Measurements from ENCODE around the gene ZNF648. TPM values are rescaled to one million over a fixed set of nuclear protein-coding genes. Genes with fewer than 3 reads are reported as not detected.

Gene ZNF648
- total and polyA plus RNA-seq, 4 donors, result 0.32 to 3.1 (median 0.70) TPM

GRCh38 chr1:182060877-182061276 lies 635 bp downstream of the ZNF648 start:
- no peak for DNase-seq (ENCODE audit: low read depth in 4 of 6, low spot score in 6 of 6)
- no peak overlapping the region for H3K27ac ChIP-seq (ENCODE audit: low read depth, low read length)
- H3K9me3 ChIP-seq (ENCODE audit: control insufficient read depth, insufficient read depth, low read length), result peaks cover 3% of the 10 kb centered on the region
- H3K4me3 ChIP-seq (ENCODE audit: low read depth, low read length), result no peak overlapping the region
- no peaks in the 10 kb centered on the region for H3K36me3 ChIP-seq (ENCODE audit: control insufficient read depth, insufficient read depth, low read length)
- 85% methylated on average over 6 of the region's 6 CpGs for WGBS (ENCODE audit: insufficient coverage)
- H3K27me3 ChIP-seq (ENCODE audit: control insufficient read depth, insufficient read depth, low read length), result peaks cover 13% of the 10 kb centered on the region
- peaks cover 17% of the 10 kb centered on the region for H3K4me1 ChIP-seq (ENCODE audit: control insufficient read depth, insufficient read depth, low read length)

DNA sequence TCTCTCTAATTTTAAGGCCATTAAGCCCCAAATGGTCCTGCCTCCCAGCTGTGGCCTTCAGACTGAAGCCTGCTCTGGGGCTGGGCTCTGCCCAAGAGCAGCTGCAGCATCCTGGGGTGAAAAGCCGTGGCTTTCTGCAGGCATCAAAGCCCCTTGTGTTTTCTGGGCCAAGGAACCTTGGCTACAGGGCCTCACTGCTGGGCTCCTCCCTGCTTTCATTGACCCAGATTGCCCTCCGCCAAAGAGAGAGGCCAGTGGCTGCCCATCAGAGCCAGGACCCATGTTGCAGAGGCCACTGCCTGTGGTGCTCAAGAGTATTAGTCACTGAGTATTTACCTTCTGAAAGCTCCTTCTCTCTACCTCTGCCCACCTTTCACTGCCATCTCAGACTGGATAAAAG lies 1.6 kb downstream of the ZNF648 start:
- peak in 1 of 6 donors; percentile 34 for DNase-seq (ENCODE audit: low read depth in 4 of 6, low spot score in 6 of 6)
- H3K4me3 ChIP-seq (ENCODE audit: low read depth, low read length), result no peak overlapping the region
- WGBS (ENCODE audit: insufficient coverage), result 8% methylated on average over 2 of the region's 2 CpGs
- H3K9me3 ChIP-seq (ENCODE audit: control insufficient read depth, insufficient read depth, low read length), result peaks cover 3% of the 10 kb centered on the region
- peaks cover 13% of the 10 kb centered on the region for H3K27me3 ChIP-seq (ENCODE audit: control insufficient read depth, insufficient read depth, low read length)
- no peaks in the 10 kb centered on the region for H3K36me3 ChIP-seq (ENCODE audit: control insufficient read depth, insufficient read depth, low read length)
- no peak overlapping the region for H3K27ac ChIP-seq (ENCODE audit: low read depth, low read length)
- H3K4me1 ChIP-seq (ENCODE audit: control insufficient read depth, insufficient read depth, low read length), result peaks cover 17% of the 10 kb centered on the region

- H3K36me3 ChIP-seq (ENCODE audit: control insufficient read depth, insufficient read depth, low read length), result no peaks in the 10 kb centered on the region
- no peak overlapping the region for H3K4me3 ChIP-seq (ENCODE audit: low read depth, low read length)
- peaks cover 17% of the 10 kb centered on the region for H3K4me1 ChIP-seq (ENCODE audit: control insufficient read depth, insufficient read depth, low read length)
- H3K9me3 ChIP-seq (ENCODE audit: control insufficient read depth, insufficient read depth, low read length), result no peaks in the 10 kb centered on the region
- no peak overlapping the region for H3K27ac ChIP-seq (ENCODE audit: low read depth, low read length)
- H3K27me3 ChIP-seq (ENCODE audit: control insufficient read depth, insufficient read depth, low read length), result peaks cover 13% of the 10 kb centered on the region
- 19% methylated on average over 80 of the region's 80 CpGs for WGBS (ENCODE audit: insufficient coverage)
- peak in 2 of 6 donors; percentile 30 to 67 for DNase-seq (ENCODE audit: low read depth in 4 of 6, low spot score in 6 of 6)
These were observed 4.7 kb downstream of the ZNF648 start for GRCh38 chr1:182056601-182057366.

DNA sequence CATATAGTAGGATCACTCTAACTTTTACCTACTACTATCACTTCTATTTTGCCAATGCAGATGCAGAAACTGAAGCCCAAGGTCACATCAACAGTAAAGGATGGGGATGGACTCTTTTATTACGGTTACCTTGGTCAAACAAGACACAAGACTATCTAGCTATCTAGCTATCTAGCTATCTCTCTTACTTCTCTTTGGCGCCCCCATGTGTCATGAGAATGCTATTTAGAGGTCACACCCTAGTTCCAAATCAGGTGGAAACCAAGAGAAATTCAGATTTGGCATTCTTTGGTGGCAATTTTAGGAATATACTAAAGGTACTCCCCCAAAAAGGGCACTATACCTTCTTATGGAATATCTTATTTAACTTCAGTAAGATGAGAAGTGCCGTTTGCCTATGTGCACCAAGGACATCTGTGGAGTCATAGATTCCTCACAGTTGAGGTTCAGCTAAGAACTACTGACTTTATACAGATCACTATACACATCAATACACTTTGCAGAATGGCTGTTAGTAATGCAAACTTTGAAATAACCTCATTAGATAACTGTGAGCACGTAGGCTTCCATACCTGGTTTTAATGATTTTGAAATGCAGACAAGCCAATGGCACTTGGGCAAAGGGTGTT lies 6.7 kb downstream of the ZNF648 start:
- H3K27ac ChIP-seq (ENCODE audit: low read depth, low read length), result no peak overlapping the region

DNA sequence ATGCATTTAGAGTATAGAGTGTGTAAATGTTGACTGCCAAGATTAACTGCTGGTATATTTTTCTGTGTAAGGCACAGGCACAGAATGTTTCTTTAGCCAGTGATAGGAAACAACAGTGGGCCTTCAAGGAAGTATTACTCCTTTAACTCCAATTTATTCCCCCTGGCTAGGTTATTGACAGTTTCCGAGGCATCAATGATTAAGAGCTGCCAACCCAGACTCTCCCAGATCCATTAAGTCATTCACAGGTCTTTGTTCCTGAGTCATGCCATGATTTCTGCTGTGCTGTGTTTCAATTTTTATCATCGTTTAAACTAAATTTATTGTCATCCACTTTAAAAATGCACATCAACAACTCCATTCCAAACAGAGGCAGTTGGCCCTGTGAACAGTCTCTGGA lies 9.2 kb downstream of the ZNF648 start:
- Histone ChIP-seq H3K4me1 (ENCODE audit: control insufficient read depth, insufficient read depth, low read length) (peaks cover 8% of the 10 kb centered on the region), H3K27me3 (ENCODE audit: control insufficient read depth, insufficient read depth, low read length) (peaks cover 8% of the 10 kb centered on the region), H3K36me3 (ENCODE audit: control insufficient read depth, insufficient read depth, low read length) (no peaks in the 10 kb centered on the region), H3K27ac (ENCODE audit: low read depth, low read length) (no peak overlapping the region), H3K9me3 (ENCODE audit: control insufficient read depth, insufficient read depth, low read length) (no peaks in the 10 kb centered on the region), H3K4me3 (ENCODE audit: low read depth, low read length) (no peak overlapping the region)
- DNase-seq (ENCODE audit: low read depth in 4 of 6, low spot score in 6 of 6), result peak in 1 of 6 donors; percentile 34
- 94% methylated on average over 2 of the region's 2 CpGs for WGBS (ENCODE audit: insufficient coverage)

More for the DNA sequence above, 6.7 kb downstream of the ZNF648 start:
- whole genome bisulfite sequencing (ENCODE audit: insufficient coverage), result 33% methylated on average over 1 of the region's 4 CpGs
- Histone ChIP-seq H3K9me3 (ENCODE audit: control insufficient read depth, insufficient read depth, low read length) (no peaks in the 10 kb centered on the region), H3K4me1 (ENCODE audit: control insufficient read depth, insufficient read depth, low read length) (peaks cover 10% of the 10 kb centered on the region), H3K36me3 (ENCODE audit: control insufficient read depth, insufficient read depth, low read length) (no peaks in the 10 kb centered on the region), H3K27me3 (ENCODE audit: control insufficient read depth, insufficient read depth, low read length) (peaks cover 13% of the 10 kb centered on the region), H3K4me3 (ENCODE audit: low read depth, low read length) (no peak overlapping the region)
- peak in 2 of 6 donors; percentile 50 to 57 for DNase-seq (ENCODE audit: low read depth in 4 of 6, low spot score in 6 of 6)

GRCh38 chr1:182051938-182052337 lies 9.6 kb downstream of the ZNF648 start:
- WGBS (ENCODE audit: insufficient coverage), result no CpG with 5 or more reads among the region's 1 CpG
- H3K27me3 ChIP-seq (ENCODE audit: control insufficient read depth, insufficient read depth, low read length), result peaks cover 5% of the 10 kb centered on the region
- no peak overlapping the region for H3K27ac ChIP-seq (ENCODE audit: low read depth, low read length)
- no peak for DNase-seq (ENCODE audit: low read depth in 4 of 6, low spot score in 6 of 6)
- no peaks in the 10 kb centered on the region for H3K9me3 ChIP-seq (ENCODE audit: control insufficient read depth, insufficient read depth, low read length)
- peaks cover 6% of the 10 kb centered on the region for H3K4me1 ChIP-seq (ENCODE audit: control insufficient read depth, insufficient read depth, low read length)
- H3K4me3 ChIP-seq (ENCODE audit: low read depth, low read length), result no peak overlapping the region
- no peaks in the 10 kb centered on the region for H3K36me3 ChIP-seq (ENCODE audit: control insufficient read depth, insufficient read depth, low read length)

DNA sequence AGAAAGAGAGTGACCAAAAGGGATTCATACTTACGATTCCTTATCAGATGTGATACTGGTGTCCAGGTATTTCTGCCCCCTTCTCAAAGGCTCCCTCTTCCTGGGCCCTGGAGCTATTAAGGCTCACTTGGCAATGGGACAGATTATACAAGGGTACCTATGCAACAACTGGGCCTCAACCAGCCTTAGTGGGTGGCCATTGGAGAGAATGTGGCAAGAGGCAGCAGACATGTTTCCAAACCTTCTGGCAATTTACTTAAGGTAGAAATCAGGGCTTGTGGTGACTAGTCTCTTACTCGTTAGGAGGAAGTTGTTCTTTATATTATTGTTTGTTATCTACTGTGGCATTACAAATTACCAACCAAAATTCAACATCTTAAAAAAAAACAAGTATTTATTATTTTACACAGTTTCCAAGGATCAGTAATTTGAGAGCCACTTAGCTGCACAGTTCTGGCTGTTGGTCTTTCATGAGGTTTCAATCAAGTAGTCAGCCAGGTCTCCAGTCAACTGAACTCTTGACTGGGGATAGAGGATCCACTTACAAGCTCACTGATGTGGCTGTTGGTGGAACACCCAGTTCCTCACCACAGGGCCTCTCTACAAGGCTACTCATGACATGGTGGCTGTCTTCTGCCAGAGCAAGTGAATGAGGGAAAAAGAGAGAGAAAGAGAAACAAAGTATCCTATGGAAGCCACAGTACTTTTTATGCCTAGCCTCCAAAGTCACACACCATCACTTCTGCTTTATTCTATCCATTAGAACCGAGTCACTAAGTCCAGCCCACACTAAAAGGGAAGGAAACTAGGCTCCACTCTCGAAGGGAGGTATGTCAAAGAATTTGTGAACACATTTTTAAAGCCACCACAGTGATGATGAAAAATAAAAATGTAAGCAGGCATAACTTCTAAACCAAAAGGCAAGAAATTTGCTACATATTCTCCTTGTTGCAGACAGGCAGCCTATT lies 10.7 kb downstream of the ZNF648 start:
- Histone ChIP-seq H3K9me3 (ENCODE audit: control insufficient read depth, insufficient read depth, low read length) (no peaks in the 10 kb centered on the region), H3K36me3 (ENCODE audit: control insufficient read depth, insufficient read depth, low read length) (no peaks in the 10 kb centered on the region), H3K4me3 (ENCODE audit: low read depth, low read length) (no peak overlapping the region), H3K27ac (ENCODE audit: low read depth, low read length) (no peak overlapping the region), H3K4me1 (ENCODE audit: control insufficient read depth, insufficient read depth, low read length) (no peaks in the 10 kb centered on the region), H3K27me3 (ENCODE audit: control insufficient read depth, insufficient read depth, low read length) (no peaks in the 10 kb centered on the region)
- WGBS (ENCODE audit: insufficient coverage), result 100% methylated on average over 1 of the region's 4 CpGs
- DNase-seq (ENCODE audit: low read depth in 4 of 6, low spot score in 6 of 6), result no peak

DNA sequence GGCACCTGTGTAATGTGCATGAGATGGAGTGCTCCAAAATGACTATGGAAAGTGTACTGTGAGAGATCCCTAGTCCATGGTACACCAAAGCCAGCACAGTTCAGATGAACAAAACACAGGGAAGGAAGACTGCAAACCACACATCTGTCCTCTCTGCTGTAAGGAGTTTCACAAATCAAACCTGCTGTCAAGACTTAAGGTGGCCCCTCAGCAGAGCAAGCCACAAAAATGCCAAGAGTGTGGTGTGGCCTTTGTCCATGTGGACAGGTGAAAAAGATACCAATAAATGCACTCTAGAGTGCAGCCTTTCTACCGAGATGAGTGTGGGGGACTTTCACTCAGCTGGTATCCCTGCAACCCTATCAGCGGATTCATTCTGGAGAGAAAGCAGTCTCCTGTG lies 12.9 kb downstream of the ZNF648 start:
- DNase-seq (ENCODE audit: low read depth in 4 of 6, low spot score in 6 of 6), result no peak
- no peaks in the 10 kb centered on the region for H3K4me1 ChIP-seq (ENCODE audit: control insufficient read depth, insufficient read depth, low read length)
- H3K27me3 ChIP-seq (ENCODE audit: control insufficient read depth, insufficient read depth, low read length), result no peaks in the 10 kb centered on the region
- WGBS (ENCODE audit: insufficient coverage), result 100% methylated on average over 2 of the region's 2 CpGs
- no peak overlapping the region for H3K27ac ChIP-seq (ENCODE audit: low read depth, low read length)
- no peaks in the 10 kb centered on the region for H3K9me3 ChIP-seq (ENCODE audit: control insufficient read depth, insufficient read depth, low read length)
- H3K36me3 ChIP-seq (ENCODE audit: control insufficient read depth, insufficient read depth, low read length), result no peaks in the 10 kb centered on the region
- H3K4me3 ChIP-seq (ENCODE audit: low read depth, low read length), result no peak overlapping the region

GRCh38 chr1:182046763-182047162 lies 14.7 kb downstream of the ZNF648 start:
- DNase-seq (ENCODE audit: low read depth in 4 of 6, low spot score in 6 of 6), result no peak
- Histone ChIP-seq H3K36me3 (ENCODE audit: control insufficient read depth, insufficient read depth, low read length) (no peaks in the 10 kb centered on the region), H3K27ac (ENCODE audit: low read depth, low read length) (no peak overlapping the region), H3K4me3 (ENCODE audit: low read depth, low read length) (no peak overlapping the region), H3K27me3 (ENCODE audit: control insufficient read depth, insufficient read depth, low read length) (no peaks in the 10 kb centered on the region), H3K9me3 (ENCODE audit: control insufficient read depth, insufficient read depth, low read length) (no peaks in the 10 kb centered on the region), H3K4me1 (ENCODE audit: control insufficient read depth, insufficient read depth, low read length) (no peaks in the 10 kb centered on the region)

Measured in spinal cord (tissue), 10 donors.